ENCODE data around the gene ZMYM4.
"Not testable (repeated sequence)": the region's sequence is repeated elsewhere in the genome, so short reads cannot be mapped to it uniquely, and the experiment has no call there.

ZMYM4 gene

GRCh38 chr1:35461966-35462651 is 193.6 kb downstream of the ZMYM4 start:
- no peak for DNase-seq

GRCh38 chr1:35463232-35463631 is 194.7 kb downstream of the ZMYM4 start:
- DNase-seq, result no peak

GRCh38 chr1:35463749-35464148 is 195.2 kb downstream of the ZMYM4 start:
- DNase-seq, result not testable (repeated sequence)

GRCh38 chr1:35466120-35466519 is 197.6 kb downstream of the ZMYM4 start:
- DNase-seq, result no peak

- no peak for DNase-seq
Observed at GRCh38 chr1:35470977-35471613, 202.6 kb downstream of the ZMYM4 start.

All from KG1 (cell line).